ENCODE data around the gene NKX2-4.

- TF ChIP-seq CTCF (IDR thresholded peaks at IDR 0.05) (no peak), POLR2A (IDR thresholded peaks at IDR 0.05) (no peak)
These were observed at the start of gene NKX2-4 for GRCh38 chr20:21397341-21398108.
